ENCODE data around the gene TTC7B.

- TF ChIP-seq SUZ12 (IDR thresholded peaks at IDR 0.05; ENCODE audit: extremely low read depth, insufficient read depth, insufficient read length) = no peak
- TF ChIP-seq YY1 (IDR thresholded peaks at IDR 0.05; ENCODE audit: insufficient read depth, insufficient read length) = no peak
- TF ChIP-seq ZNF274 (IDR thresholded peaks at IDR 0.05; ENCODE audit: low read depth, low read length) = no peak
These were observed 20.4 kb upstream of the TTC7B start for GRCh38 chr14:90836692-90837063.

Measured in NT2/D1 (cell line).